Effector memory CD8-positive, alpha-beta T cell (primary cell): ENCODE results near the gene SHOX.

Experiments
- ATAC-seq: fragments of 150-1000 bp; cut with Tn5 transposase; replicated peaks from 2 replicates; pipeline ENCODE4 v1.10.0; 2021; ENCODE audit warnings: mild to moderate bottlenecking, moderate library complexity
- DNase-seq, 3 experiments: peaks; one replicate each; pipeline ENCODE4 v3.0.0; 2021
- H3K27ac Mint-ChIP-seq, 2 donors: one replicate each; pipeline ENCODE4 v1.8.0; 2022; ENCODE audit warnings: mild to moderate bottlenecking in 2 of 2, mixed read lengths in 2 of 2, moderate library complexity in 2 of 2
- H3K27me3 Mint-ChIP-seq, 2 donors: one replicate each; pipeline ENCODE4 v1.8.0; 2022; ENCODE audit warnings: mixed read lengths in 2 of 2
- H3K36me3 Mint-ChIP-seq: one replicate; pipeline ENCODE4 v1.8.0; 2022; ENCODE audit warnings: mild to moderate bottlenecking, moderate library complexity, mixed read lengths; ENCODE audit not compliant: insufficient read depth
- H3K4me1 Mint-ChIP-seq, 2 donors: one replicate each; pipeline ENCODE4 v1.8.0; 2022; ENCODE audit warnings: low read depth in 2 of 2, mixed read lengths in 2 of 2
- H3K4me3 Mint-ChIP-seq, 2 donors: one replicate each; pipeline ENCODE4 v1.8.0; 2022; ENCODE audit warnings: mild to moderate bottlenecking in 2 of 2, mixed read lengths in 2 of 2, moderate library complexity in 2 of 2
- H3K9me3 Mint-ChIP-seq, 2 donors: one replicate each; pipeline ENCODE4 v1.8.0; 2022; ENCODE audit warnings: mixed read lengths in 2 of 2

Gene SHOX

GRCh38 chrX:677376-677775 lies 46.8 kb downstream of the SHOX start:
- no peak for DNase-seq
- no peak for ATAC-seq
- H3K4me1 Mint-ChIP-seq = no peaks in the 10 kb centered on the region
- no peak overlapping the region for H3K4me3 Mint-ChIP-seq
- H3K27me3 Mint-ChIP-seq = no peaks in the 10 kb centered on the region
- no peak overlapping the region for H3K27ac Mint-ChIP-seq
- H3K9me3 Mint-ChIP-seq = peaks cover 24 to 33% of the 10 kb centered on the region in 2 donors
- no peaks in the 10 kb centered on the region for H3K36me3 Mint-ChIP-seq

- ATAC-seq (no peak), DNase-seq (no peak)
- Mint-ChIP-seq H3K27ac (no peak overlapping the region), H3K4me3 (no peak overlapping the region), H3K9me3 (peaks cover 21 to 25% of the 10 kb centered on the region in 2 donors), H3K27me3 (no peaks in the 10 kb centered on the region), H3K36me3 (no peaks in the 10 kb centered on the region), H3K4me1 (no peaks in the 10 kb centered on the region)
Observed at GRCh38 chrX:679291-679979, 48.8 kb downstream of the SHOX start.

- Mint-ChIP-seq H3K36me3 (no peaks in the 10 kb centered on the region), H3K4me3 (no peak overlapping the region), H3K27ac (no peak overlapping the region)
Observed at GRCh38 chrX:680062-680461, 49.5 kb downstream of the SHOX start.

GRCh38 chrX:681989-682388 lies 51.4 kb downstream of the SHOX start:
- no peak for ATAC-seq
- no peak for DNase-seq
- H3K4me3 Mint-ChIP-seq = no peak overlapping the region
- no peaks in the 10 kb centered on the region for H3K27me3 Mint-ChIP-seq
- peaks cover 17 to 25% of the 10 kb centered on the region in 2 donors for H3K9me3 Mint-ChIP-seq
- H3K27ac Mint-ChIP-seq = no peak overlapping the region
- H3K36me3 Mint-ChIP-seq = no peaks in the 10 kb centered on the region
- H3K4me1 Mint-ChIP-seq = no peaks in the 10 kb centered on the region

More at GRCh38 chrX:680062-680461, 49.5 kb downstream of the SHOX start:
- Mint-ChIP-seq H3K9me3 (peaks cover 21 to 25% of the 10 kb centered on the region in 2 donors), H3K27me3 (no peaks in the 10 kb centered on the region), H3K4me1 (no peaks in the 10 kb centered on the region)
- ATAC-seq (no peak), DNase-seq (no peak)

- DNase-seq (no peak), ATAC-seq (no peak)
- no peaks in the 10 kb centered on the region for H3K4me1 Mint-ChIP-seq
- H3K27ac Mint-ChIP-seq = no peak overlapping the region
- peaks cover 17 to 25% of the 10 kb centered on the region in 2 donors for H3K9me3 Mint-ChIP-seq
- no peaks in the 10 kb centered on the region for H3K36me3 Mint-ChIP-seq
- no peak overlapping the region for H3K4me3 Mint-ChIP-seq
- H3K27me3 Mint-ChIP-seq = no peaks in the 10 kb centered on the region
Observed at GRCh38 chrX:682892-683291, 52.3 kb downstream of the SHOX start.

- Mint-ChIP-seq H3K27ac (no peak overlapping the region), H3K9me3 (peaks cover 17 to 25% of the 10 kb centered on the region in 2 donors), H3K4me3 (no peak overlapping the region), H3K27me3 (no peaks in the 10 kb centered on the region), H3K36me3 (no peaks in the 10 kb centered on the region), H3K4me1 (no peaks in the 10 kb centered on the region)
- ATAC-seq = no peak
- no peak for DNase-seq
Observed at GRCh38 chrX:683576-683975, 53.0 kb downstream of the SHOX start.

- H3K4me1 Mint-ChIP-seq = no peaks in the 10 kb centered on the region
- no peaks in the 10 kb centered on the region for H3K27me3 Mint-ChIP-seq
- no peak overlapping the region for H3K4me3 Mint-ChIP-seq
- no peak for ATAC-seq
- H3K27ac Mint-ChIP-seq = no peak overlapping the region
- peaks cover 12 to 14% of the 10 kb centered on the region in 2 donors for H3K9me3 Mint-ChIP-seq
- no peaks in the 10 kb centered on the region for H3K36me3 Mint-ChIP-seq
- no peak for DNase-seq
Observed at GRCh38 chrX:685120-686032, 54.8 kb downstream of the SHOX start.

- no peaks in the 10 kb centered on the region for H3K4me1 Mint-ChIP-seq
- no peak overlapping the region for H3K27ac Mint-ChIP-seq
- H3K9me3 Mint-ChIP-seq = peaks cover 0 to 6% of the 10 kb centered on the region in 2 donors
- DNase-seq (no peak), ATAC-seq (no peak)
- no peaks in the 10 kb centered on the region for H3K27me3 Mint-ChIP-seq
- H3K4me3 Mint-ChIP-seq = no peak overlapping the region
- no peaks in the 10 kb centered on the region for H3K36me3 Mint-ChIP-seq
Observed at GRCh38 chrX:689983-690382, 59.4 kb downstream of the SHOX start.

- Mint-ChIP-seq H3K4me1 (peaks cover 0 to 3% of the 10 kb centered on the region in 2 donors), H3K4me3 (no peak overlapping the region), H3K9me3 (peaks cover 0 to 19% of the 10 kb centered on the region in 2 donors), H3K27me3 (no peaks in the 10 kb centered on the region), H3K36me3 (no peaks in the 10 kb centered on the region), H3K27ac (no peak overlapping the region)
- DNase-seq = no peak
- ATAC-seq = no peak
Observed at GRCh38 chrX:694800-695199, 64.2 kb downstream of the SHOX start.

- no peak overlapping the region for H3K27ac Mint-ChIP-seq
- no peak for DNase-seq
- ATAC-seq = no peak
- peaks cover 2 to 22% of the 10 kb centered on the region in 2 donors for H3K9me3 Mint-ChIP-seq
- H3K4me3 Mint-ChIP-seq = no peak overlapping the region
- H3K4me1 Mint-ChIP-seq = peaks cover 0 to 3% of the 10 kb centered on the region in 2 donors
- no peaks in the 10 kb centered on the region for H3K36me3 Mint-ChIP-seq
- no peaks in the 10 kb centered on the region for H3K27me3 Mint-ChIP-seq
Observed at GRCh38 chrX:698206-698605, 67.6 kb downstream of the SHOX start.

- Mint-ChIP-seq H3K9me3 (peaks cover 11 to 21% of the 10 kb centered on the region in 2 donors), H3K4me3 (no peak overlapping the region), H3K27me3 (no peaks in the 10 kb centered on the region), H3K4me1 (peaks cover 0 to 3% of the 10 kb centered on the region in 2 donors), H3K36me3 (no peaks in the 10 kb centered on the region), H3K27ac (no peak overlapping the region)
- DNase-seq (no peak), ATAC-seq (no peak)
Observed at GRCh38 chrX:700936-701335, 70.3 kb downstream of the SHOX start.

GRCh38 chrX:701673-702072 lies 71.1 kb downstream of the SHOX start:
- Mint-ChIP-seq H3K4me3 (no peak overlapping the region), H3K27me3 (no peaks in the 10 kb centered on the region), H3K9me3 (peaks cover 11 to 21% of the 10 kb centered on the region in 2 donors), H3K36me3 (no peaks in the 10 kb centered on the region), H3K27ac (no peak overlapping the region), H3K4me1 (peaks cover 0 to 3% of the 10 kb centered on the region in 2 donors)
- ATAC-seq (no peak), DNase-seq (no peak)

- Mint-ChIP-seq H3K27me3 (no peaks in the 10 kb centered on the region), H3K36me3 (no peaks in the 10 kb centered on the region), H3K27ac (no peak overlapping the region), H3K9me3 (peaks cover 11 to 18% of the 10 kb centered on the region in 2 donors), H3K4me1 (no peaks in the 10 kb centered on the region), H3K4me3 (no peak overlapping the region)
- no peak for DNase-seq
- ATAC-seq = no peak
Observed at GRCh38 chrX:703466-703865, 72.9 kb downstream of the SHOX start.

GRCh38 chrX:703866-704265 lies 73.3 kb downstream of the SHOX start:
- H3K27ac Mint-ChIP-seq = no peak overlapping the region
- H3K27me3 Mint-ChIP-seq = no peaks in the 10 kb centered on the region
- H3K36me3 Mint-ChIP-seq = no peaks in the 10 kb centered on the region
- ATAC-seq (no peak), DNase-seq (no peak)
- no peaks in the 10 kb centered on the region for H3K4me1 Mint-ChIP-seq
- no peak overlapping the region for H3K4me3 Mint-ChIP-seq
- peaks cover 11 to 17% of the 10 kb centered on the region in 2 donors for H3K9me3 Mint-ChIP-seq
